Measurements from ENCODE around the gene TUBGCP2. TPM values are rescaled to one million over a fixed set of nuclear protein-coding genes. Genes with fewer than 3 reads are reported as not detected.

TUBGCP2 gene
- total and polyA plus RNA-seq, 2 of the 13 experiments (the other 11 are each of a cell fraction or from before 2014, with no cell fraction given) = 21.3 to 34.5 TPM

- Histone ChIP-seq H3K36me3 (replicated peaks in 1 of 2; ENCODE audit: control insufficient read depth in 1 of 2, insufficient read depth in 2 of 2, low read length in 2 of 2) (no peaks in the 10 kb centered on the region), H3K9me3 (ENCODE audit: low read length) (no peaks in the 10 kb centered on the region), H3K4me3 (replicated peaks in 1 of 3; ENCODE audit: insufficient read depth in 1 of 3, low read depth in 2 of 3, low read length in 3 of 3) (no peak overlapping the region), H4K20me1 (ENCODE audit: insufficient read depth, low read length) (no peaks in the 10 kb centered on the region), H3K79me2 (ENCODE audit: insufficient read depth, low read length) (no peaks in the 10 kb centered on the region), H3K4me1 (ENCODE audit: insufficient read depth, low read length) (peaks cover 12% of the 10 kb centered on the region), H3K27me3 (ENCODE audit: control insufficient read depth in 1 of 2, insufficient read depth in 2 of 2, low read length in 2 of 2) (peaks cover 26 to 76% of the 10 kb centered on the region in 2 experiments), H3K4me2 (ENCODE audit: low read depth, low read length) (no peak overlapping the region), H2AFZ (ENCODE audit: low read length) (no peak overlapping the region), H3K27ac (ENCODE audit: extremely low read length, insufficient read depth, low read length) (no peak overlapping the region), H3K9ac (ENCODE audit: insufficient read depth, low read depth, low read length) (no peak overlapping the region)
- ChIA-PET CTCF (ENCODE audit: low intra/inter-chr PET ratio, low total read pairs) (no interaction called here), POLR2A (no interaction called here)
- DNase-seq (ENCODE audit: low spot score) (no peak), ATAC-seq (no peak), FAIRE-seq (no peak)
- intact Hi-C loops (cut with micrococcal nuclease; ENCODE audit: unreplicated experiment) (no loop called here), in situ Hi-C loops (cut with HindIII; ENCODE audit: extremely low pct_ligation_motif_present, low pct_unique_long_range_greater_than_20kb) (no loop called here)
- no peak for TF ChIP-seq PAF1 (CRISPR knock-in tag; IDR thresholded peaks at IDR 0.05)
- no peak for TF ChIP-seq SNRNP70 (IDR thresholded peaks at IDR 0.05; ENCODE audit: low read depth, low read length)
- BruUV-seq (replicated peaks) = no TSS peak
- WGBS (ENCODE audit: low lambda C conversion rate) = 37% methylated on average over 12 of the region's 12 CpGs
Measured at GRCh38 chr10:133252223-133252552, 56.5 kb downstream of the TUBGCP2 start.

- Histone ChIP-seq H3K27ac (ENCODE audit: extremely low read length, insufficient read depth, low read length) (no peak overlapping the region), H3K4me2 (ENCODE audit: low read depth, low read length) (no peak overlapping the region), H4K20me1 (ENCODE audit: insufficient read depth, low read length) (no peaks in the 10 kb centered on the region), H3K79me2 (ENCODE audit: insufficient read depth, low read length) (no peaks in the 10 kb centered on the region), H3K9me3 (ENCODE audit: low read length) (no peaks in the 10 kb centered on the region), H2AFZ (ENCODE audit: low read length) (no peak overlapping the region), H3K9ac (ENCODE audit: insufficient read depth, low read depth, low read length) (no peak overlapping the region), H3K27me3 (ENCODE audit: control insufficient read depth in 1 of 2, insufficient read depth in 2 of 2, low read length in 2 of 2) (peaks cover 26 to 76% of the 10 kb centered on the region in 2 experiments), H3K4me3 (replicated peaks in 1 of 3; ENCODE audit: insufficient read depth in 1 of 3, low read depth in 2 of 3, low read length in 3 of 3) (no peak overlapping the region), H3K4me1 (ENCODE audit: insufficient read depth, low read length) (peaks cover 15% of the 10 kb centered on the region), H3K36me3 (replicated peaks in 1 of 2; ENCODE audit: control insufficient read depth in 1 of 2, insufficient read depth in 2 of 2, low read length in 2 of 2) (no peaks in the 10 kb centered on the region)
- intact Hi-C loops (cut with micrococcal nuclease; ENCODE audit: unreplicated experiment) = no loop called here
- CTCF ChIA-PET (ENCODE audit: low intra/inter-chr PET ratio, low total read pairs) = no interaction called here
- WGBS (ENCODE audit: low lambda C conversion rate) = 6% methylated on average over 8 of the region's 28 CpGs
- POLR2A ChIA-PET = no interaction called here
- no peak for ATAC-seq
- in situ Hi-C loops (cut with HindIII; ENCODE audit: extremely low pct_ligation_motif_present, low pct_unique_long_range_greater_than_20kb) = no loop called here
- no peak for FAIRE-seq
- BruUV-seq (replicated peaks) = no TSS peak
- DNase-seq (ENCODE audit: low spot score) = no peak
- no peak for TF ChIP-seq ZBTB49 (CRISPR knock-in tag; IDR thresholded peaks at IDR 0.05; ENCODE audit: borderline replicate concordance)
- TF ChIP-seq HES4 (CRISPR knock-in tag; IDR thresholded peaks at IDR 0.05; ENCODE audit: borderline replicate concordance) = no peak
- TF ChIP-seq JARID2 (CRISPR knock-in tag; IDR thresholded peaks at IDR 0.05; ENCODE audit: insufficient replicate concordance) = no peak
- no peak for TF ChIP-seq ZBTB37 (CRISPR knock-in tag; IDR thresholded peaks at IDR 0.05)
- no peak for TF ChIP-seq RXRA (CRISPR knock-in tag; IDR thresholded peaks at IDR 0.05)
- TF ChIP-seq E2F1 (CRISPR knock-in tag; IDR thresholded peaks at IDR 0.05) = no peak
- TF ChIP-seq YY1 (IDR thresholded peaks at IDR 0.05; ENCODE audit: insufficient read depth, insufficient replicate concordance, low read depth, low read length) = no peak
- no peak for TF ChIP-seq FOXM1 (CRISPR knock-in tag; IDR thresholded peaks at IDR 0.05)
- TF ChIP-seq KMT2B (CRISPR knock-in tag; IDR thresholded peaks at IDR 0.05) = no peak
- no peak for TF ChIP-seq HDAC6 (IDR thresholded peaks at IDR 0.05; ENCODE audit: low read depth, low read length)
- no peak for TF ChIP-seq NFE2L1 (CRISPR knock-in tag; IDR thresholded peaks at IDR 0.05; ENCODE audit: borderline replicate concordance)
- no peak for TF ChIP-seq ZNF879 (CRISPR knock-in tag; IDR thresholded peaks at IDR 0.05)
Measured at GRCh38 chr10:133251388-133252222, 57.1 kb downstream of the TUBGCP2 start.
